ENCODE measurements around the gene PRKCB.

- TF ChIP-seq TAF1 (IDR thresholded peaks at IDR 0.05; ENCODE audit: borderline replicate concordance, low read depth, low read length) (no peak), POLR2A (IDR thresholded peaks at IDR 0.05; ENCODE audit: low read depth, low read length) (no peak)
These were observed 329.5 kb downstream of the PRKCB start for GRCh38 chr16:24165273-24165672.
